IMR-90 (cell line): ENCODE data around the gene FBXW4. TPM values are rescaled to one million over a fixed set of nuclear protein-coding genes. Genes with fewer than 3 reads are reported as not detected.

ENCODE experiments used
- ATAC-seq: fragments of 200-7000 bp; cut with Tn5 transposase; 2 replicates; pipeline ENCODE4 v1.9.1; 2020; ENCODE audit warnings: low read depth, mild to moderate bottlenecking, moderate library complexity
- BruUV-seq: library from RNA; stranded (reverse); fragments of 400-500 nt; replicated peaks from 2 replicates; lab custom pipeline; 2021; lab: Mats Ljungman, UMichigan
- CTCF ChIA-PET: fragments of 300-600 bp; formaldehyde crosslinking; extraction: SDS; loops from one replicate; lab custom pipeline; 2021; ENCODE audit warnings: antibody characterized with exemption; lab: Yijun Ruan, JAX
- POLR2A ChIA-PET: fragments of 300-600 bp; sonication (Branson Sonifier 250); formaldehyde crosslinking; loops from one replicate; lab custom pipeline; 2022; ENCODE audit warnings: antibody characterized with exemption; ENCODE audit not compliant: unreplicated experiment; lab: Charles Lee
- DNase-seq: peaks from one replicate; pipeline ENCODE4 v3.0.0; 2013
- H2AFZ ChIP-seq: replicated peaks from 2 replicates; pipeline ENCODE3; 2013; ENCODE audit warnings: low read length, mild to moderate bottlenecking; ENCODE audit not compliant: poor library complexity
- H2AK5ac ChIP-seq: 2 replicates; pipeline ENCODE4 v1.6.1; 2013; ENCODE audit warnings: low read depth, low read length, inconsistent platforms
- H2AK9ac ChIP-seq: replicated peaks from 2 replicates; pipeline ENCODE3; 2013; ENCODE audit warnings: mild to moderate bottlenecking, low read depth, low read length, moderate library complexity; ENCODE audit not compliant: poor library complexity
- H2BK120ac ChIP-seq: 2 replicates; pipeline ENCODE4 v1.6.1; 2013; ENCODE audit warnings: low read depth, low read length, inconsistent platforms
- H2BK15ac ChIP-seq: 3 replicates; pipeline ENCODE4 v1.6.1; 2013; ENCODE audit warnings: low read depth, low read length, inconsistent platforms
- H2BK20ac ChIP-seq: 2 replicates; pipeline ENCODE4 v1.6.1; 2013; ENCODE audit warnings: low read depth, mild to moderate bottlenecking, inconsistent platforms, low read length, moderate library complexity
- H2BK5ac ChIP-seq: 2 replicates; pipeline ENCODE4 v1.6.1; 2013; ENCODE audit warnings: mild to moderate bottlenecking, low read depth, low read length, inconsistent platforms; ENCODE audit not compliant: poor library complexity, severe bottlenecking
- H3K14ac ChIP-seq: replicated peaks from 2 replicates; pipeline ENCODE4 v1.6.1; 2013; ENCODE audit warnings: low read depth, low read length, inconsistent platforms
- H3K18ac ChIP-seq: 2 replicates; pipeline ENCODE4 v1.6.1; 2013; ENCODE audit warnings: low read depth, low read length, control low read depth
- H3K23ac ChIP-seq: 2 replicates; pipeline ENCODE4 v1.6.1; 2013; ENCODE audit warnings: low read depth, low read length, inconsistent platforms
- H3K27ac ChIP-seq: 2 replicates; pipeline ENCODE4 v1.5.1; 2013; ENCODE audit warnings: mild to moderate bottlenecking, control low read depth, low read length; ENCODE audit not compliant: insufficient read depth
- H3K27me3 ChIP-seq: 2 replicates; pipeline ENCODE4 v1.6.1; 2013; ENCODE audit warnings: low read length; ENCODE audit not compliant: control insufficient read depth, insufficient read depth
- H3K36me3 ChIP-seq: 2 replicates; pipeline ENCODE4 v1.6.1; 2013; ENCODE audit warnings: low read length, mixed read lengths; ENCODE audit not compliant: control insufficient read depth, insufficient read depth
- H3K4ac ChIP-seq: 2 replicates; pipeline ENCODE4 v1.6.1; 2013; ENCODE audit warnings: low read depth, low read length, inconsistent platforms
- H3K4me1 ChIP-seq: 2 replicates; pipeline ENCODE4 v1.6.1; 2013; ENCODE audit warnings: low read length, mixed read lengths; ENCODE audit not compliant: control insufficient read depth, insufficient read depth
- H3K4me2 ChIP-seq: 2 replicates; pipeline ENCODE4 v1.6.1; 2013; ENCODE audit warnings: low read depth, mild to moderate bottlenecking, control low read depth, low read length, moderate library complexity
- H3K4me3 ChIP-seq: 2 replicates; pipeline ENCODE4 v1.5.1; 2013; ENCODE audit warnings: low read depth, mild to moderate bottlenecking, control low read depth, low read length, moderate library complexity; ENCODE audit not compliant: insufficient read depth
- H3K56ac ChIP-seq: 2 replicates; pipeline ENCODE4 v1.6.1; 2013; ENCODE audit warnings: low read length, inconsistent platforms; ENCODE audit not compliant: insufficient read depth; ENCODE audit errors: extremely low read depth
- H3K79me1 ChIP-seq, 2 experiments: 2 replicates each; pipeline ENCODE4 v1.6.1; 2013; ENCODE audit warnings: low read length in 2 of 2, inconsistent platforms in 1 of 2, low read depth in 1 of 2
- H3K9ac ChIP-seq: 2 replicates; pipeline ENCODE4 v1.6.1; 2013; ENCODE audit warnings: low read depth, low read length, control low read depth
- H3K9me1 ChIP-seq: 2 replicates; pipeline ENCODE4 v1.6.1; 2013; ENCODE audit warnings: low read length, inconsistent platforms; ENCODE audit not compliant: insufficient read depth
- H3K9me3 ChIP-seq: 2 replicates; pipeline ENCODE4 v1.6.1; 2013; ENCODE audit warnings: low read length; ENCODE audit not compliant: control insufficient read depth, insufficient read depth
- H4K20me1 ChIP-seq: 2 replicates; pipeline ENCODE4 v1.6.1; 2013; ENCODE audit warnings: low read length, inconsistent platforms; ENCODE audit not compliant: insufficient read depth
- H4K5ac ChIP-seq: 2 replicates; pipeline ENCODE4 v1.6.1; 2013; ENCODE audit warnings: mild to moderate bottlenecking, low read depth, low read length, control low read depth
- H4K8ac ChIP-seq, 2 experiments: 2 replicates each; pipeline ENCODE4 v1.6.1; 2013; ENCODE audit warnings: low read depth in 2 of 2, low read length in 2 of 2, control low read depth in 1 of 2, inconsistent platforms in 1 of 2
- H4K91ac ChIP-seq: 2 replicates; pipeline ENCODE4 v1.6.1; 2013; ENCODE audit warnings: low read depth, low read length, inconsistent platforms; ENCODE audit not compliant: insufficient read depth
- BHLHE40 ChIP-seq: fragments of 150-350 bp; IDR thresholded peaks from 2 replicates; pipeline ENCODE4 v1.6.1; 2016; ENCODE audit warnings: mild to moderate bottlenecking, low read depth, low read length
- WGBS, 2 experiments: methylation state at CpG; one replicate each; pipeline versions ENCODE4 v1.1.5 to v1.1.7; 2013; ENCODE audit warnings: missing lambda C conversion rate in 2 of 2; ENCODE audit not compliant: insufficient read length in 1 of 2; ENCODE audit errors: extremely low coverage in 2 of 2; 5-methylcytosine and 5-hydroxymethylcytosine counted together
- dilution Hi-C: fragments of 300-500 bp; cut with HindIII; formaldehyde crosslinking; loops from one replicate; pipeline ENCODE4 v1.14.3; 2018; ENCODE audit warnings: low sequenced_read_pairs; ENCODE audit not compliant: unreplicated experiment
- in situ Hi-C: fragments of 300-500 bp; cut with MboI; formaldehyde crosslinking; loops from 3 replicates; pipeline ENCODE4 v1.14.3; 2019; ENCODE audit warnings: low sequenced_read_pairs, inconsistent platforms, mixed read lengths
- intact Hi-C: fragments of 100-400 bp; cut with micrococcal nuclease; formaldehyde crosslinking; loops from 2 replicates; pipeline ENCODE4 v1.10.0; 2022
- polyA plus RNA-seq, 3 experiments: library from polyadenylated mRNA; depleted of rRNA; stranded (reverse); fragments of >200 nt; gene quantifications; 2 replicates each; pipeline ENCODE4 v1.2.3, GENCODE V29; 2012; ENCODE audit warnings: low replicate concordance in 1 of 3
- total RNA-seq: library from RNA; depleted of rRNA; stranded (reverse); fragments of >200 nt; gene quantifications from 2 replicates; pipeline ENCODE4 v1.2.3, GENCODE V29; 2012
- TF ChIP-seq, protein P1 (sequence below): conservative IDR thresholded peaks from 2 replicates; pipeline ENCODE4 v1.5.1; 2012; ENCODE audit warnings: mild to moderate bottlenecking, low read depth, low read length, improper control_type of control experiment

FBXW4 gene
- total and polyA plus RNA-seq, 2 of the 4 experiments (the other 2 are of a cell fraction), result 19.3 to 26.7 TPM

DNA sequence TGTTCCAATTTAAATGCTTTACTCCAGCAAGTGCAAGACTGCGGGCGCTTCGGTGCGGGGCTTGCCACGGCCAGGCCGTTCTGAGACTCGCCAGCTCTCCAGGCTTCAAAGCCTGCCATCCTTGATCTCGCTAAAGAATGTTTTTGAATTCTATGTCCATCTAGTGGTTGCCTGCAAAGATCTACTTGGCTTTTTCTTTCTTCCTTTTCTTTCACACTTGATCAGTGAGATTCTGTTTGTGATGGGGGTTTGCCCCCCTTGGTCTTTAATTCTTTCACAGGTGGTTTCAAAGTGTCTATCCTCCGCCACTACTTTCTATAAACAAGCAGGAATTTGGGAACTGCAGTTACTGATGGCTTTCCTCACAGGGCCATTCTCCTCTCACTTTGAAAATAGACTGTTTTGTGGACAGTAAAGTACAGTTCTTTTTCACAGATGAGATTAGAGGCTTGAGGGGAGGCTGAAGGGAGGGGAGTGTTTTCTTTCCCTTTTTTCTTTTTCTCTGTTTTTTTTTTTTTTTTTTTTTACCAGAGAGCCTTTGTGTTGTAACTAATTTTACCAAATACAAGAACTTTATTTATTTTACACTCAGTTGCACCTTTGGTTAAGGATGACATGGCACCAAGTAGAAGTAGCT, 15.2 kb upstream of the FBXW4 start:
- Histone ChIP-seq H3K56ac (no peak overlapping the region), H2AK5ac (no peak overlapping the region), H3K4me3 (no peak overlapping the region), H3K14ac (no peak overlapping the region), H3K4me1 (peaks cover 6% of the 10 kb centered on the region), H4K5ac (no peak overlapping the region), H3K27ac (no peak overlapping the region), H3K9ac (no peak overlapping the region), H2AFZ (no peak overlapping the region), H3K9me1 (no peaks in the 10 kb centered on the region), H3K27me3 (peaks cover 5% of the 10 kb centered on the region; the same call in 1 of the 2 replicates), H2BK20ac (no peak overlapping the region), H4K20me1 (no peaks in the 10 kb centered on the region), H4K91ac (no peak overlapping the region), H3K9me3 (no peaks in the 10 kb centered on the region), H2BK15ac (no peak overlapping the region), H4K8ac (no peak overlapping the region), H3K18ac (no peak overlapping the region), H2AK9ac (no peak overlapping the region), H3K36me3 (no peaks in the 10 kb centered on the region), H3K23ac (no peak overlapping the region), H3K4ac (no peak overlapping the region), H2BK5ac (no peak overlapping the region), H3K4me2 (peak overlapping the region; percentile 31), H2BK120ac (no peak overlapping the region), H3K79me1 (no peaks in the 10 kb centered on the region)
- ATAC-seq (peak; percentile 71), DNase-seq (peak; percentile 10)
- dilution Hi-C loops, result no loop called here
- intact Hi-C loops, result no loop called here
- ChIA-PET POLR2A (no interaction called here), CTCF (interaction anchor here (0.6 kb wide), 1 partner anchor 33 kb away, joined by 3 read pairs; no protein-coding TSS in a partner anchor)
- no peak for TF ChIP-seq BHLHE40
- TF ChIP-seq, protein P1, sequence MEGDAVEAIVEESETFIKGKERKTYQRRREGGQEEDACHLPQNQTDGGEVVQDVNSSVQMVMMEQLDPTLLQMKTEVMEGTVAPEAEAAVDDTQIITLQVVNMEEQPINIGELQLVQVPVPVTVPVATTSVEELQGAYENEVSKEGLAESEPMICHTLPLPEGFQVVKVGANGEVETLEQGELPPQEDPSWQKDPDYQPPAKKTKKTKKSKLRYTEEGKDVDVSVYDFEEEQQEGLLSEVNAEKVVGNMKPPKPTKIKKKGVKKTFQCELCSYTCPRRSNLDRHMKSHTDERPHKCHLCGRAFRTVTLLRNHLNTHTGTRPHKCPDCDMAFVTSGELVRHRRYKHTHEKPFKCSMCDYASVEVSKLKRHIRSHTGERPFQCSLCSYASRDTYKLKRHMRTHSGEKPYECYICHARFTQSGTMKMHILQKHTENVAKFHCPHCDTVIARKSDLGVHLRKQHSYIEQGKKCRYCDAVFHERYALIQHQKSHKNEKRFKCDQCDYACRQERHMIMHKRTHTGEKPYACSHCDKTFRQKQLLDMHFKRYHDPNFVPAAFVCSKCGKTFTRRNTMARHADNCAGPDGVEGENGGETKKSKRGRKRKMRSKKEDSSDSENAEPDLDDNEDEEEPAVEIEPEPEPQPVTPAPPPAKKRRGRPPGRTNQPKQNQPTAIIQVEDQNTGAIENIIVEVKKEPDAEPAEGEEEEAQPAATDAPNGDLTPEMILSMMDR, result peak; percentile 17; the same call in 1 of the 2 replicates
- in situ Hi-C loops, result no loop called here
- no CpG with 5 or more reads among the region's 9 CpGs for WGBS, 2 experiments
- no TSS peak for BruUV-seq
